Measurements from ENCODE around the gene HYDIN.
"Not testable (repeated sequence)": the region's sequence is repeated elsewhere in the genome, so short reads cannot be mapped to it uniquely, and the experiment has no call there.

Gene HYDIN

DNA sequence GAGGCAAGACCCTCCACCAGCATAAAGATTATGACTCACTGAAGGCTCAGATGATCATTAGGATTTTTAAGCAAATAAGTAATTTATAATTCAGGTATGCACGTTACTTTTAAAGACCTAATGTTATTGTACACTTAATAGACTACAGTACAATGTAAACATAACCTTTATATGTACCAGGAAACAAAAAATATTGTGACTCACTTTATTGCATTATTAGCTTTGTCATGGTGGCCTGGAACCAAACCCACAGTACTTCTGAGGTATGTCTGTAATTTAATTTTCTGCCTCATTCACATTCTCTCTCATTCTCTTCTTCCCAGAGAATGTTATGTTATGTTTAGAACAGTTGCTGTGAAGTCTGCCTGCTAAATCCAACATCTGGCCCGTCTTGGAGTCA, 407.8 kb downstream of the HYDIN start:
- not testable (repeated sequence) for DNase-seq

DNA sequence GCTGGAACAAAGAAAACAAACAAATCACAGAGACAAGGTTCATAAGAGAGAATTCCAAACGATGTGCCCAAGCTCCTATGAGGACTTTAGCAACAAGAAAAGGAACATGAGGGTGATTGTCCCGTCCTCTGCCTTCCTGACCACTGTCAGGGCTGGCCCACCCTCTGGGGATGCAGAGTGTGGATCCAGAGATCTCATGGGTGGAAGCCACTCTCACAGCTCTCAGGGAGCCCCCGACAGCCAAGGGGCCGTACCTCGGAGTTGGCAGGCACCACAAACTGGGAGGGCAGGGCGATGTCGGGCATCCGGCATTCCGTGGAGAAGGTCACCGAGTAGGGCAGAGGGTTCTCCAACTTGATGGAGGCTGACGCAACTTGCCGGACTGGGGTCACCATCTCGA, 412.4 kb downstream of the HYDIN start:
- not testable (repeated sequence) for DNase-seq

DNA sequence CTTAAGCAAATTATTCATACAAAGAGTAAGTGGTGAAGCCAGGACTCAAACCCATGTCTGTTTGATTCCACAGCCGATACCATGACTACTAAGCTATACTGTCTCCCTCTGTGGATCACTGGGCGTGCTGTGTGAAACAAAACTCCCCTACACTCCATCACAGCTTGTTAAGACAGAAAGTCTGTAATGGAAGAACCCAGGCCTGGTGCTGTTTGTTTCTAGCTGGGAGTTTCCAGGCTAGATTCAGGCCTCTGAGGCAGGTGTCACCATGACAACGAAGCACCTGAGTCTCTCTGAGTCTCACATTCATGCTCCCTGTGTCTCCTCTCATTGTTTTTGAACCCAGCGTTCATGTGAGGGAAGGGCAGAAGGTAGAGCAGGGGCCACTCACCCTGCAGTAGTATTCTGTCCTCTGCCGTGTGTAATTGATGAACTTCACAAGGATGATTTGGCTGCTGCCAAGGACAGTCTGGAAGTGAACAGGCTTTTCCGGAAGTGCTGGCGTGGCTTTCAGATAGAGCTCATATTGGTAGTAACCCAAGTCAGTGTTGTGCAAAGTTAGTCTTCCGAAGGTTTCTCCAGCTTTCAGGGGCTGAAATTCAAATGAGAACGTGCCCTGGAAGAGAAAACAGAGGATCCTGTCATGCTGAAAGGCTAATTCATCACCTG, 421.0 kb downstream of the HYDIN start:
- peak; percentile 54 for DNase-seq

DNA sequence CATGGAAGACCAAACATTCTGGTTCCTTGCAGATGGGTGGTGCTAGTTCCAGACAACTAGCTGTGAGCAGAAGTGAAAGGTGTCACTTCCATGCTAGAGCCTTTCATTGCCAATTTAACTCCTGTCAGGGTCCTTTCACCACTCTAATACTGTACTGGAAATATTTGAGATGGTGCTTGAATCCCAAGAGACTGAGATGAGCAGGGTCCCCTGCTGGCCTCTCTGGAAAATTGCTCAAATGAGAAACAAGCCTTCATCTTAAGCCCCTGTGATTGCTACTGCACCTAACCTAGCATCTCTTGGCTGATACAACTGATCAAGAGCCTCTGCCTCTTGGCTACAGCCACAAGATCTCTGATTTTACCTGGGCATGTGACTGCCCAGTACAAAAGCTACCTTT, 422.2 kb downstream of the HYDIN start:
- DNase-seq = no peak

DNA sequence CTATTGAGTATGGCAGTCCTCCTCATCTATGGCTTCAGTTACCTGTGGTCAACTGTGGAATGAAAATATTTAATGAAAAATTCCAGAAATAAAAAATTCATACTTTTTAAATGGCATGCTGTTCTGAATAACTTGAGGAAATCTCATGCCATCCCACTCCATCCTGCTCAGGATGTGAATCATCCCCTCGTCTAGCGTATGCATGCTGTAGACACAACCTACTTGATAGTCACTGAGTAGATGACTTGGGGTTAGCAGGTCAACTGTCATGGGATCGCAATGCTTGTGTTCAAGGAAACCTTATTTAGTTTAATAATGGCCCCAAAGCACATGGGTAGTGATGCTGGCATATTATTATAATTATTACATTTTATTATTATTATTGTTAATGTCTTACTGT, 424.7 kb downstream of the HYDIN start:
- no peak for DNase-seq

DNA sequence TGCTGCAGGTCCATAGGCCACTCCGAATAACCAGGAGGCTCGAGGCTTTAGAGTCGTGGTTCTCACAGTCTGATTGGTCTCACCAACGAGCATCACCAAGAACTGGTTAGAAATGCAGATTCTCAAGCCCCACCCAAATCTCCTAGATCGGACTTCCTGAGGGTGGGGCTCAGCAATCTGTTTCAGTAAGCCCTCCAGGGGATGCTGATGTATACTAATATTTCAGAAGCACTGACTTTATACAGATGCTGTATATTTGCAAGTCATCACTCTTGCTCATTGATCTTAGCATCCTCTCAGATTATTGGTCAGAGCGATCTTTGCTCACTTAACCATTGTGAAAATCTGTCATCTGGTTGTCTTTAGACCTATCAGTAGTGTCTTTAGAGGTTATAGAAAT, 425.1 kb downstream of the HYDIN start:
- DNase-seq = no peak

DNA sequence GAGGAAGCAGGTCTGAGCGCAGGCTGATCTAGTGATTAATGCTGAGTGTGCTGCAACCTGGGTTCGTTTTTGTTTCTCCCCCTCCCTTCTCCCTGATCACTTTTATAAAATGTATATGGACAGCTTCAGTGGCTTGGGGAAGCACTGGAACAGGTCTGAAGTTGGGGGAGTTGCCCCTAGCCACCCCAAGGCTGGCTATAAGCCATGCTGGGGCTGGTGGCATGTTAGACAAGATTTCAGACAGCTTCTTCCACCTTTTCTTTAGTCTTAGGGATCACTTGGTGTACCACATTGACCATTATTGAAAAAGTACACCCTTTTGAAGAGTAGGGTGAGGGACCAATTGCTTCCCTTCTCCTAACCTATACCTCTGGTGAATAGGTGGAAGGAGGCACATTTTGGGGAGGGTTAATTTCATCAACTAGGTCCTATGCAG, 425.8 kb downstream of the HYDIN start:
- DNase-seq = no peak

GRCh38 chr16:70804153-70804733, 426.3 kb downstream of the HYDIN start:
- no peak for DNase-seq

DNA sequence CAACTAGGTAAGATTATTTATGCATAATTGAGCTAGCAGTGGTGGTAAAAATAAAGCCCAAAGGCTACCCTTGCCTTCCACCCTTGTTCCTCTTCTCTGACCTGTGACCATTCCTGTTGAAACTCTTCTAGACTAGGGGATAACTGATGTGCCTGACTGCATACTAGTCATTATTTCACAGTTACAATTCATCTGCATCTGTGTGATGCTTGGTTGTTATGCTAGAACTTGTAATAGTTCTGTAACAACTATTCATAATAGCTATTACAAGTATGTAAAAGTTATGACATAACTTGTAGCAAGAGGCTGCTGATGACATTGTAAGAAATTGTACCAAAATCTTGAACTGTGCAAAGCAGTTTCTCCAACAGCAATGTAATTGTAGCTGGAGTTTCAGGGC, 427.2 kb downstream of the HYDIN start:
- DNase-seq = no peak

DNA sequence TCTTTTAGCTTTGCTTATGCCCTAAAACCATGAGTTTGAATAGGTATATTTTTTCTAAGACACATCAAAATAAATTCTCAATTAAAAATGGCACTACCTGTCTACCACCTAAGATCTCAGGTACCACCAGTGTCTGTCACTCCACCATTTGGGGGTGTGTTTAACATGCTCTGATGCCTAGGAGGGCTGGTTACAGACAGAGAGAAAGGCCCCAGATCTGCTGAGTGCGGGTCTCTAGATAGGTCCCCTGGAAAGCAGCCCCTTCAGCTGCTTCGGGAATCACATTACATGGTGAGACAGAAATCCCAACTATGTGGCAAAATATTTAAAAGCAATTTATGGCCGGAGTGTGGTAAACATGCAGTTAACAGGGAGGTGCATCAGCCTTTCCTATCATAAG, 428.9 kb downstream of the HYDIN start:
- DNase-seq = no peak

- DNase-seq = peak; percentile 91
Observed at GRCh38 chr16:70800781-70801480, 429.6 kb downstream of the HYDIN start, which contains the start of gene VAC14. VAC14 (minus strand) TSS chr16:70801158; CDS start chr16:70800900, 258 bp downstream.

DNA sequence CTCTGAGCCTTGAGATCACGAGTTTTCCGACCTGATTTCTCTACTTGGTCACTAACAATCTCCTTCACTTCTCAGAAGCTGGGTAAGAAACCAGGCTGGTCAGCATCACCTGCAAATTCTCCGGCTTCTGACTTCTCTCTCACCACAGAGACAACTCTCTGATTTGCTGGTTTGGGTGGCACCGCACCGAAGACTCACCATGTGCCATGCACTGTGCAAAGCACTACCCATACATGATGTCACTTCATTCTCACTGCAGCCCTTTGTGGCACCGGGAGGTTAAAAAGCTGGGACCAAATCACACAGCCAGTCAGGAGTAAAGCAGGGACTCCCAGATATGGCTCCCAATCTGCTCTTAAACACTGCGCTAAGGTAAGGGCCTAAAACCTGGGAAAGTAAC, 430.2 kb downstream of the HYDIN start:
- no peak for DNase-seq

DNA sequence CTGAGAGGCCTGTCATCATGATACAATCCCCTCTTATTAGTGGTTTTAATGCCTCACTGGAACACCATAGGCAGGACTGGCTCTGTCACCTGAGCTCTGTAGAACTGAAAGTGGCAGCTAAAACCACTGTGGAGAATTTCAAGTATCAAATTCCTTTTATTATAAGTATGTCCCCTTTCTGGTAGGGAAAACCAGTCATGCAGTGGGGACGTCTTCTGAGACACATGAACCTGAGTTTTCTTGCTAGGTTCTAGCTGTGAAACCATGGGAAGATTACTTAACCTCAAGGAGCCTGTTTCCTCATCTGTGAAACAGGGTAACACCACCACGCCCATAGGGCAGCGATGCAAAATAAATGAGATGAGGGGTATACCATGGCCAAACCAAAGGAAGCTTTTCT, 434.2 kb downstream of the HYDIN start:
- DNase-seq = no peak

- DNase-seq = no peak
Observed at GRCh38 chr16:70795296-70795912, 435.1 kb downstream of the HYDIN start.

- DNase-seq = no peak
Observed at GRCh38 chr16:70793851-70794502, 436.5 kb downstream of the HYDIN start.

GRCh38 chr16:70790815-70791214, 439.7 kb downstream of the HYDIN start:
- no peak for DNase-seq

- DNase-seq = no peak
Observed at GRCh38 chr16:70789595-70790447, 440.7 kb downstream of the HYDIN start.

DNA sequence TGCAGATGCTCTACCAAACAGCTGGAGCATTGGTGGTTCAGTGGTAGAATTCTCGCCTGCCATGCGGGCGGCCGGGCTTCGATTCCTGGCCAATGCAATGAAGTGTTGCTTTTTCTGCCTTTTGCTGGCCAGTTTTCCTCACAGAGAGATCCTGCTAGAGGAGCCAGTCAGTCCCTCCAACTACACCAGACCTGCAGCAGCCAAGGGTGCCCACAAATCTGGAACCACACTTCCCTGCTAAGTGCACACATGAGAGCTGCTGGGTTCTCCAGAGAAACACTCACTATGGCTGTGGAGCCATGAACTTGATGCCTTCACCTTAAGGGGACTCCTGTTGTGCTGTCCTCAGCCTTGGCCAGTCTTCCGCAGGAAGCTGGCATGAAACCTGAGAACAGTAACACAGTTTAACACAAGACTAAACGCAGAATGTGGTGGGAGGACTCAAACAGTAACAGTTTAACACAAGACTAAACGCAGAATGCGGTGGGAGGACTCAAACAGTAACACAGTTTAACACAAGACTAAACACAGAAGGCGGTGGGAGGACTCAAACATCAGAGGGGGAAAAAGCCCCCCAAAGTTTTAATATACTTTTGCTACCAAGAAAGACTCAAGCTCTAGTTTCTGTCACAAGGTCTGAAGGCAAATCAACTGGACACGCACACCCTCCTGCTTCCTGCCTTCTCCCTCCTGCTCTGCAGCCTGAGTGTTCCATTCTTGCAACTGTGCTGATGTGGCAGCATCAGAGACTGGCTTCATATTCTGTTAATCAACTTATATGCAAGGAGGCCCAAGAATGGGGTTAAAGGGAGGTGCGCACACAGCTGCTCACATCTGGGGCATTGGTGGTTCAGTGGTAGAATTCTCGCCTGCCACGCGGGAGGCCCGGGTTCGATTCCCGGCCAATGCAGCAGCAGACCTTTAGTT, 441.6 kb downstream of the HYDIN start:
- DNase-seq = no peak

DNA sequence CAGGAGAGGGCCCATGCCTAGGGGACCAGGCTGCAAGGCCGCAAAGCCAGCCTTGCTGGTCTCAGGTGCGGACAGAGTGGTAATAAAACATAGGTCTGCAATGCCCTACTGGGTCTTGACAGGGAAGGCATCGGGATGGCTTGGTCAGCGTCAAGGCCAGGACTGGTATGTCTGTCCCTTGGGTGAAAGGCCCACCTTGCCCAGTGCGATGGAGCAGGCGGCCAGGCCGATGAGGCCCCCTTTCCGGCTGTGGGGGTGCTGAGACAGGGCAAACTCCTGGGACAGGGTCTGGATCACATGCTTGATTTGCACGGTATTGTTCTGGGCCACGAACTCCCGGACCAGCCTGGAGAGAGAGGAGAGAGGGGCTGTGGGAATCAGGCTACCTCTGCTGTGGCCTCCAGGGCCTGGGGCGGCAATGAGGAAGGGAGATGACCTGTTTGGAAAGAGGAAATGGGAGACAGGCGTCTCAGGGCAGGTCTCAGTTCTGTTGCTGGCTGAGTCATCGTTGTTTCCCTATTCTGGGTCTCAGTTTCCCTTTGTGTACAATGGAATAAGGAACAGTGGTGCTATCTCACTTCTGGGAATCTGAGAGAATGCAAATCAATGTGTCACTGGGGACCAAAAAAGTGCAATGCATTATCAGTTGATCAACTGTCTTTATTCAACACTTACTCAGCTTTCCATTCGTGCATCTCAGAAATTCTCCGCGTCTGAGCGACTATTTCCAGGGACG, 444.3 kb downstream of the HYDIN start:
- DNase-seq = no peak

All from NCI-H146 (cell line).